ENCODE measurements around the gene KCNH1.

DNA sequence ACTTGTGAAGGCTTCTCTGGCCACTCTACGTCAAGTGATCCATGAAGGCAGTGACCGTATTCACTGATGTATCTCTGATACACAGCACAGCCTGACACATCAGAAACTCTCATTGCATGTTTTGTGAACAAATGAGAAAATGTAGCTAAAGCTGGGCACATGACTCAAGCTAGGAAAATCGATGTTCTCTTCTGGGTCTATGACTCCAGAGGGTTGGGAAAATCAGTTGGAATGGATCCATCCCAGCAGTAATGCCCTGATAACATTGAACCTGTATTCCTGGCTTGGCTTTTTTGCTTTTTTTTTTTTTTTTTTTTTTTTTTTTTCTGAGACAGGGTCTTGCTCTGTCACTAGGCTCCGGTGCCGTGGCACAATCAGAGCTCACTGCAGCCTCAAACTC lies 395.7 kb downstream of the KCNH1 start:
- TF ChIP-seq CTCF (IDR thresholded peaks at IDR 0.05; ENCODE audit: poor library complexity, severe bottlenecking) (no peak), EP300 (conservative IDR thresholded peaks at IDR 0.05; ENCODE audit: poor library complexity, severe bottlenecking) (no peak), SMC3 (conservative IDR thresholded peaks at IDR 0.05; ENCODE audit: poor library complexity) (no peak), EZH2 (IDR thresholded peaks at IDR 0.05; ENCODE audit: borderline replicate concordance, insufficient read depth, low read length, poor library complexity, severe bottlenecking) (no peak), RAD21 (conservative IDR thresholded peaks at IDR 0.05) (no peak)

Measured in neural cell (in vitro differentiated cells).